Measurements from ENCODE around the gene PBOV1.
"Not testable (repeated sequence)": the region's sequence is repeated elsewhere in the genome, so short reads cannot be mapped to it uniquely, and the experiment has no call there.

PBOV1 gene

GRCh38 chr6:138237463-138237862 lies 19.2 kb upstream of the PBOV1 start:
- no peak for DNase-seq (ENCODE audit: low read depth)

GRCh38 chr6:138235693-138236092 lies 17.4 kb upstream of the PBOV1 start:
- DNase-seq (ENCODE audit: low read depth): no peak

GRCh38 chr6:138235205-138235604 lies 16.9 kb upstream of the PBOV1 start:
- no peak for DNase-seq (ENCODE audit: low read depth)

- no peak for DNase-seq (ENCODE audit: low read depth)
These were observed 16.1 kb upstream of the PBOV1 start for GRCh38 chr6:138234363-138234762.

GRCh38 chr6:138231381-138231886 lies 13.1 kb upstream of the PBOV1 start:
- DNase-seq (ENCODE audit: low read depth): no peak

- no peak for DNase-seq (ENCODE audit: low read depth)
These were observed 12.6 kb upstream of the PBOV1 start for GRCh38 chr6:138230759-138231380.

- DNase-seq (ENCODE audit: low read depth): no peak
These were observed 11.9 kb upstream of the PBOV1 start for GRCh38 chr6:138230221-138230620.

- DNase-seq (ENCODE audit: low read depth): no peak
These were observed 11.4 kb upstream of the PBOV1 start for GRCh38 chr6:138229663-138230179.

- DNase-seq (ENCODE audit: low read depth): no peak
These were observed 10.8 kb upstream of the PBOV1 start for GRCh38 chr6:138229072-138229471.

GRCh38 chr6:138227316-138227781 lies 9.1 kb upstream of the PBOV1 start:
- no peak for DNase-seq (ENCODE audit: low read depth)

GRCh38 chr6:138226700-138227315 lies 8.5 kb upstream of the PBOV1 start:
- no peak for DNase-seq (ENCODE audit: low read depth)

- DNase-seq (ENCODE audit: low read depth): no peak
These were observed 7.7 kb upstream of the PBOV1 start for GRCh38 chr6:138225953-138226352.

- DNase-seq (ENCODE audit: low read depth): no peak
These were observed 4.7 kb upstream of the PBOV1 start for GRCh38 chr6:138222901-138223546.

- no peak for DNase-seq (ENCODE audit: low read depth)
These were observed 1.6 kb upstream of the PBOV1 start for GRCh38 chr6:138219901-138220300.

- no peak for DNase-seq (ENCODE audit: low read depth)
These were observed 1.1 kb upstream of the PBOV1 start for GRCh38 chr6:138219398-138219797.

GRCh38 chr6:138215093-138215782 lies 3.1 kb downstream of the PBOV1 start:
- DNase-seq (ENCODE audit: low read depth): no peak

GRCh38 chr6:138212530-138212929 lies 5.8 kb downstream of the PBOV1 start:
- not testable (repeated sequence) for DNase-seq (ENCODE audit: low read depth)

- DNase-seq (ENCODE audit: low read depth): no peak
These were observed 6.7 kb downstream of the PBOV1 start for GRCh38 chr6:138211601-138212000.

- no peak for DNase-seq (ENCODE audit: low read depth)
These were observed 7.2 kb downstream of the PBOV1 start for GRCh38 chr6:138211048-138211581.

- DNase-seq (ENCODE audit: low read depth): no peak
These were observed 11.4 kb downstream of the PBOV1 start for GRCh38 chr6:138206862-138207261.

- no peak for DNase-seq (ENCODE audit: low read depth)
These were observed 12.7 kb downstream of the PBOV1 start for GRCh38 chr6:138205437-138206094.

All from non-pigmented ciliary epithelial cell (primary cell).